Mesodermal cell (in vitro differentiated cells): ENCODE data around the gene BICDL1. TPM values are rescaled to one million over a fixed set of nuclear protein-coding genes. Genes with fewer than 3 reads are reported as not detected.

Experiments
- H3K27ac ChIP-seq: 2 replicates; pipeline ENCODE4 v1.7.0; 2013; ENCODE audit warnings: mild to moderate bottlenecking, low read depth, low read length, moderate library complexity; ENCODE audit not compliant: severe bottlenecking
- H3K36me3 ChIP-seq: 2 replicates; pipeline ENCODE4 v1.7.1; 2013; ENCODE audit warnings: mild to moderate bottlenecking, low read length, moderate library complexity; ENCODE audit not compliant: control insufficient read depth, insufficient read depth
- H3K4me1 ChIP-seq: one replicate; pipeline ENCODE4 v1.7.1; 2013; ENCODE audit warnings: mild to moderate bottlenecking, low read length; ENCODE audit not compliant: insufficient read depth, control insufficient read depth, poor library complexity, severe bottlenecking
- H3K4me3 ChIP-seq: 2 replicates; pipeline ENCODE4 v1.7.0; 2013; ENCODE audit warnings: low read length, control low read depth, mild to moderate bottlenecking; ENCODE audit not compliant: insufficient read depth, poor library complexity, severe bottlenecking; ENCODE audit errors: extremely low read depth
- H3K9me3 ChIP-seq: 2 replicates; pipeline ENCODE4 v1.7.1; 2013; ENCODE audit warnings: mild to moderate bottlenecking, low read length, moderate library complexity; ENCODE audit not compliant: control insufficient read depth
- WGBS, 2 experiments: methylation state at CpG; one replicate each; pipeline ENCODE4 v1.1.5; 2013; ENCODE audit warnings: missing lambda C conversion rate in 2 of 2; ENCODE audit not compliant: insufficient coverage in 2 of 2; 5-methylcytosine and 5-hydroxymethylcytosine counted together
- polyA plus RNA-seq, 2 experiments: library from polyadenylated mRNA; stranded (reverse); fragments of 50-300 nt; gene quantifications; one replicate each; pipeline ENCODE4 v1.2.3, GENCODE V29; 2013

The BICDL1 gene
- polyA plus RNA-seq (2013, experiment 1 of 2): 1.3 TPM
- 1.7 TPM for polyA plus RNA-seq (2013, experiment 2 of 2)

DNA sequence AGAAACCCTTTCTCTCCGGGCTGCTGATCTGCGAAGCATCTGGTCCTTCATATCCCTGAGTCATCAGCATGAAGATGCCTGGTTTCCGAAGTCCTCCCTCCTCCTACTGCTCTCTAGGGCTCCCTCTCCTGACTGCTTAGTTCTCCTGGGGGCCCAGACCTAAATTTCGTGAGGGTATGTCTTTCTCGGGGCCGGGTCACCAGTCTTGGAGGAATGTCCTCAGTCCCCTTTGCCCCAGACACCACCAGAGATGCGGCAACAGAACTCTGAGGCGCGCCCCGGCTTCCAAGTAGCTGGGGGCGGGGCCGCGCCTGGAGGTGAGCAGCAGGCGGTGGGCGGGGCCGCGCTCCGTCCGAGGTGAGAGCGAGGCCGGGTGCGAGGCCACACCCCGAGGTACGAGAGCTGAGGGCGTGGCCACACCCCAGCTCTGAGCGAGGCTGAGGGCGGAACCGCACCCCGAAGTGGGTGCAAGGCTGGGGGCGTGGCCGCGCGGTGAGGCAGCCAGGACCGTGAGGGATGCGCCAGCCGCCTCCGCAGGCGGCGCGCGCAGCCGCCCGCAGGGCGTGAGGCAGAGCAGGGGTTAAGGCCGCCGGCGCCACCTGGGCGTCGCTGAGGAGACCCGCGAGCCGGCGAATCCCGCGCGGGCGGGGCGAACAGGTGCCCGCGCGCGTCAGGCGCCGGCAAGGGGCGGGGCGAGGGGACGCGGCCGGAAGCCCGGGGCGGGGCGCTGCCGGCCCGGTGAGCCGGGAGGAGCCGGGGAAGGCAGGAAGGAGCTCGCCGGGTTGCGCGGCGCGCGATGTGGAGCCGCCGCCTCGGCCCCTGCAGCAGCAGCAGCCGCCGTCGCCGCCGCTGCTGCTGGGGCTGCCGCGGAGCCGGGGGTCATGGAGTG lies at the start of gene BICDL1:
TSS of gene BICDL1 (plus strand) at position 765 of the 889 bp plus-strand sequence. CDS start 633 bp downstream, outside the sequence.
- H3K4me1 ChIP-seq: peaks cover 11% of the 10 kb centered on the region
- no peaks in the 10 kb centered on the region for H3K9me3 ChIP-seq
- H3K27ac ChIP-seq: no peak within 1 kb of the TSS
- peak within 1 kb of the TSS; percentile 53 for H3K4me3 ChIP-seq
- 0 to 1% methylated on average over 62 to 87 of the region's 94 CpGs for WGBS, 2 experiments
- H3K36me3 ChIP-seq: no peaks in the 10 kb centered on the region

GRCh38 chr12:119940897-119941296 lies 48.1 kb upstream of the BICDL1 start:
- no peaks in the 10 kb centered on the region for H3K9me3 ChIP-seq
- peaks cover 3% of the 10 kb centered on the region for H3K4me1 ChIP-seq
- WGBS, 2 experiments: 61 to 73% methylated on average over 2 to 5 of the region's 5 CpGs
- H3K36me3 ChIP-seq: no peaks in the 10 kb centered on the region
- H3K27ac ChIP-seq: no peak overlapping the region
- H3K4me3 ChIP-seq: no peak overlapping the region

DNA sequence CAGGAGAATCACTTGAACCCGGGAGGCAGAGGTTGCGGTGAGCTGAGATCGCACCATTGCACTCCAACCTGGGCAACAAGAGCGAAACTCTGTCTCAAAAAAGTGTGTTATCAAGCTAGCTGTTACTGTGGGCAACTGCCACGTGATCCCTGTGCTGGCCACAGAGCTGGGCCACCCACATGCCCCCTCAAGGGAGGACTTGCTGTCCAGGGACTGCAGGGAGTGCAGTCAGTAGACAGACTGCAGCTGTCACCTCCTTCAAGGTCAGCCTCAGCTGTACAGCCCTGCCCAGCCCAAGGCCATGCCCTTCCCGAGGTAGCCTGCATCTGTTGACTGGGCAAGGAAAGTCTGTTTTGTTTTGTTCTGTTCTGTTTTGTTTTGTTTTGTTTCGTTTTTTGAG lies 46.6 kb upstream of the BICDL1 start:
- Histone ChIP-seq H3K4me3 (no peak overlapping the region), H3K9me3 (no peaks in the 10 kb centered on the region), H3K4me1 (peaks cover 3% of the 10 kb centered on the region), H3K27ac (no peak overlapping the region), H3K36me3 (no peaks in the 10 kb centered on the region)
- 90% methylated on average over 6 to 7 of the region's 7 CpGs for WGBS, 2 experiments

DNA sequence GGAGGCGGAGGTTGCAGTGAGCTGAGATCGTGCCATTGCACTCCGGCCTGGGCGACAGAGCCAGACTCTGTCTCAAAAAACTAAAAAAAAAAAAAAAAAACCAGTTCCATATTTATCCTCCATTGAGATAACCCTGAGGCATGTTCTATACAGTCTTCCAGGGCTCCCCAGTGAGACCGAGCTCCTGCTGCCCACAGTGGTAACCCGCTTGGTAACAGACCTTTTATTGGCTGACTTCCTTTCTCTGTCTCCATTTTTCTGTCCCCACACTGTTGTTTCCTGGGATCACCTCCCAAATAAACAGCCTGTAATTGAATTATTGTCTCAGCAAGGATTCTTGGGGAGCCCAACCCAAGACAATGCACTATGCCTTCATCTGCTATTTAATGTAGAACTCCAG lies 42.8 kb upstream of the BICDL1 start:
- Histone ChIP-seq H3K4me3 (no peak overlapping the region), H3K4me1 (no peaks in the 10 kb centered on the region), H3K9me3 (no peaks in the 10 kb centered on the region), H3K27ac (no peak overlapping the region), H3K36me3 (no peaks in the 10 kb centered on the region)
- 81 to 95% methylated on average over 3 to 6 of the region's 6 CpGs for WGBS, 2 experiments

- Histone ChIP-seq H3K27ac (no peak overlapping the region), H3K36me3 (no peaks in the 10 kb centered on the region), H3K4me1 (no peaks in the 10 kb centered on the region), H3K9me3 (no peaks in the 10 kb centered on the region), H3K4me3 (no peak overlapping the region)
- WGBS, 2 experiments: 87 to 88% methylated on average over 10 of the region's 10 CpGs
These were observed 39.9 kb upstream of the BICDL1 start for GRCh38 chr12:119949145-119949544.

- Histone ChIP-seq H3K4me1 (no peaks in the 10 kb centered on the region), H3K27ac (no peak overlapping the region), H3K4me3 (no peak overlapping the region), H3K9me3 (no peaks in the 10 kb centered on the region), H3K36me3 (no peaks in the 10 kb centered on the region)
- 50 to 83% methylated on average over 1 to 2 of the region's 4 CpGs for whole genome bisulfite sequencing, 2 experiments
These were observed 39.4 kb upstream of the BICDL1 start for GRCh38 chr12:119949594-119949993.

DNA sequence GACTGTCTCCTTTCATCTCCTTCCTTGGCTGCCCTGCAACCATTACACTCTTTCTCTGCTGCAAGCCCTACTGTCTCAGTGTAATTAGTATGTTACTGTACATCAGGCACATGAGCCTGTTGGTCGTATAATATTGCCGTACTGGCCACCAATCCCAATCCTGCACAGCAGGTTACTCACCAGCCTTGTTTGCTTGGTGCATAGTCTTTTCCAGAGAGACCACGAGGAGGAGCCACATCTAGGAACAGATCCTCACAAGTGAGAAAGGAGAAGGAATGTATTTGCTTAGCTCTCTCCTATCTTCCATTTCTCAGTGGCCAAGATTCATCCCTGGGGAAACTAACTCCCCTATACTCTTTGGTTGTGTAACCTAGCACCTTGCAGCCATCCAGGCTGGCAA lies 33.0 kb upstream of the BICDL1 start:
- WGBS, 2 experiments: 40 to 83% methylated on average over 1 of the region's 3 CpGs
- H3K9me3 ChIP-seq: peaks cover 20% of the 10 kb centered on the region

GRCh38 chr12:119957135-119957534 lies 31.9 kb upstream of the BICDL1 start:
- Histone ChIP-seq H3K4me3 (no peak overlapping the region), H3K27ac (no peak overlapping the region), H3K4me1 (no peaks in the 10 kb centered on the region), H3K36me3 (no peaks in the 10 kb centered on the region), H3K9me3 (peaks cover 20% of the 10 kb centered on the region)
- no CpG with 5 or more reads among the region's 1 CpG for whole genome bisulfite sequencing, 2 experiments

More for the DNA sequence above, 33.0 kb upstream of the BICDL1 start:
- no peaks in the 10 kb centered on the region for H3K4me1 ChIP-seq
- H3K27ac ChIP-seq: no peak overlapping the region
- no peaks in the 10 kb centered on the region for H3K36me3 ChIP-seq
- H3K4me3 ChIP-seq: no peak overlapping the region

DNA sequence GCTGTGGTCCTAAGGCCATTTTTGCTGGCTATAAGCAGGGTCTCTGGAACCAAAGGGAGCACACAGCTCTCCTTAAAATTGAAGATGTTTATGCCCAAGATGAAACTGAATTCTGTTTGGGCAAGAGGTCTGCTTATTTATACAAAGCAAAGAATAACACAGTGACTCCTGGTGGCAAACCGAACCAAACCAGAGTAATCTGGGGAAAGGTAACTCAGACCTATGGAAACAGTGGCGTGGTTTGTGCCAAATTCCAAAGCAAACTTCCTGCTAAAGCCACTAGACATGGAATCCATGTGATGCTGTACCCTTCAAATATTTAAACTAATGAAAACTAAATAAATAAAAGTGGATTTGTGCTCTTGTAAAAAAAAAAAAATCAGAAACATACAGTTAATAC lies 29.6 kb upstream of the BICDL1 start:
- WGBS, 2 experiments: 80% methylated on average over 1 of the region's 2 CpGs; no CpG with 5 or more reads in 1 of the 2 experiments
- H3K4me1 ChIP-seq: no peaks in the 10 kb centered on the region
- no peak overlapping the region for H3K27ac ChIP-seq
- no peak overlapping the region for H3K4me3 ChIP-seq
- no peaks in the 10 kb centered on the region for H3K36me3 ChIP-seq
- peaks cover 20% of the 10 kb centered on the region for H3K9me3 ChIP-seq

DNA sequence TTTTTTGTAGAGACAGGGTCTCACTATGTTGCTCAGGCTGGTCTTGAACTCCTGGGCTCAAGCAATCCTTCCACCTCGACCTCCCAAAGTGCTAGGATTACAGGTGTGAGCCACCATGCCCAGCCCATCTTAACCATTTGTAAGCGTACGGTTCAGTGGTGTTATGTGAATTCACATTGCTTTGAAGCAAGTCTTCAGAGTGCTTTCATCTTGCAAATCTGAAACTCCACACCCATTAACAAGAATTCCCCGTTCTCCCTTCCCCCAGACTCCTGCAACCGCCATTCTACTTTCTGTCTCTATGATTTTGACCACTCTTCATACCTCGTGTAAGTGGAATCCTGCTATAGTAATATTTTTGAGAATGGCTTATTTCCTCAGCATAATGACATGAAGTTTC lies 24.9 kb upstream of the BICDL1 start:
- H3K27ac ChIP-seq: no peak overlapping the region
- no peak overlapping the region for H3K4me3 ChIP-seq
- 75 to 96% methylated on average over 3 of the region's 6 CpGs for WGBS, 2 experiments

DNA sequence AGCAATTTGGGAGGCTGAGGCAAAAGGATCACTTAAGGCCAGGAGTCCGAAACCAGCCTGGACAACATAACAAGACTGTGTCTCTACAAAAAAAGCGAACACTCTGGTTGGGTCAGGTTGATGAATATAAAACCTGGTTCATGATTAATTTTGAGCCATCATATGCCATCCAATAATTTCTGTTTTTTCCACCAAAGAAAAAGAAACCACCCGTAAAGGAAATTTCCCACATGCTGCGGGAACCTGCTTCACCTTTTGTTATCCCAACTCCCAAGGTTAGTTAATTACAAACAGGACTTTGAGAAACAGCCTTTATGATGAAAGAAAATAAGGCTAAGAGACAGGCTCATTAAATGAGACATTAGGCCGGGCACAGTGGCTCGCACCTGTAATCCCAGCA lies 24.1 kb upstream of the BICDL1 start:
- no peaks in the 10 kb centered on the region for H3K36me3 ChIP-seq
- H3K4me1 ChIP-seq: no peaks in the 10 kb centered on the region
- WGBS, 2 experiments: 96 to 100% methylated on average over 2 of the region's 6 CpGs
- H3K9me3 ChIP-seq: no peaks in the 10 kb centered on the region
- no peak overlapping the region for H3K4me3 ChIP-seq
- H3K27ac ChIP-seq: no peak overlapping the region

More for the DNA sequence above, 24.9 kb upstream of the BICDL1 start:
- no peaks in the 10 kb centered on the region for H3K4me1 ChIP-seq
- H3K9me3 ChIP-seq: no peaks in the 10 kb centered on the region
- H3K36me3 ChIP-seq: no peaks in the 10 kb centered on the region
